Testis (tissue), 3 donors: Measurements from ENCODE around the gene RHEB. TPM values are rescaled to one million over a fixed set of nuclear protein-coding genes. Genes with fewer than 3 reads are reported as not detected.

Experiments used
- DNase-seq: peaks from one replicate; pipeline ENCODE4 v3.0.0-alpha.2; 2019
- H3K27ac ChIP-seq, 2 donors: fragments of 200-600 bp; sonication (generic); one replicate each; pipeline ENCODE4 v1.5.1; 2019
- H3K27me3 ChIP-seq: fragments of 200-600 bp; sonication (generic); one replicate; pipeline ENCODE4 v1.5.1; 2019
- H3K36me3 ChIP-seq: fragments of 200-600 bp; sonication (generic); one replicate; pipeline ENCODE4 v1.5.1; 2017; ENCODE audit warnings: low read depth; ENCODE audit errors: missing control alignments
- H3K4me1 ChIP-seq: fragments of 200-600 bp; sonication (generic); one replicate; pipeline ENCODE4 v1.5.1; 2019
- H3K4me3 ChIP-seq, 2 donors: fragments of 200-600 bp; sonication (generic); one replicate each; pipeline ENCODE4 v1.5.1; 2017 to 2019
- H3K9me3 ChIP-seq: fragments of 200-600 bp; sonication (generic); one replicate; pipeline ENCODE4 v1.5.1; 2017
- CTCF ChIP-seq, 3 experiments: fragments of 450-650 bp in 2 of 3; fragments of 200-600 bp in 1 of 3; sonication (generic) in 1 of 3; IDR thresholded peaks; one replicate each; pipeline ENCODE4 v1.5.1; 2016 to 2019; ENCODE audit warnings: antibody characterized with exemption in 3 of 3, mild to moderate bottlenecking in 2 of 3, moderate library complexity in 1 of 3
- POLR2A ChIP-seq: fragments of 450-650 bp; IDR thresholded peaks from one replicate; pipeline ENCODE4 v1.6.1; 2017; ENCODE audit warnings: antibody characterized with exemption, mild to moderate bottlenecking, moderate library complexity
- WGBS, 2 donors: methylation state at CpG; one replicate each; pipeline ENCODE4 v1.1.5; 2018; 5-methylcytosine and 5-hydroxymethylcytosine counted together
- intact Hi-C: fragments of 100-400 bp; cut with DNase I; formaldehyde crosslinking; loops from one replicate; pipeline ENCODE4 v1.15.1; 2023; ENCODE audit warnings: low total_unique reads
- polyA plus RNA-seq: library from polyadenylated mRNA; stranded (reverse); fragments of 350-450 nt; fragmentation: Illumina TruSeq; extraction: RNeasy Lipid Tissue Mini Kit (QIAGEN cat#74804); gene quantifications from one replicate; pipeline ENCODE4 v1.2.3, GENCODE V29; 2014; ENCODE audit warnings: low read depth, low replicate concordance; ENCODE audit not compliant: insufficient read depth
- total RNA-seq, 2 donors: library from RNA; depleted of rRNA; stranded (reverse); fragments of >200 nt; gene quantifications; one replicate each; pipeline ENCODE4 v1.2.3, GENCODE V29; 2016

Gene RHEB
- total and polyA plus RNA-seq, 3 donors from 2014 or later, result 59.4 to 88.1 (median 74.6) TPM

DNA sequence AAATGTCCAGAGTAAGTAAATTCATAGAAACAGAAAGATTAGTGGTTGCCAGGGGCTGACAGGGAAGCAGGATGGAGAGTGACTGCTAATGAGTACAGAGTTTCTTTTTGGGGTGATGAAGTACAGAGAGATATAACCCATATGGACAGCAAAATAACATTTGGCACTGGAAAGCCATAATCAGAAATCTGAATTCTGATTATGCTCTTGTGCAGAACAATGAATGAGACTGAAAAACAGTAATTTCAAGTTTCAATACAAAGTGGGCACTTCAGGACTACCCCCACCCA is 4.5 kb downstream of the RHEB start:
- Histone ChIP-seq H3K9me3 (no peaks in the 10 kb centered on the region), H3K4me3 (no peak overlapping the region), H3K27ac (no peak overlapping the region), H3K36me3 (no peaks in the 10 kb centered on the region), H3K4me1 (peaks cover 27% of the 10 kb centered on the region), H3K27me3 (no peaks in the 10 kb centered on the region)
- DNase-seq, result no peak
- intact Hi-C loops, result no loop called here
- TF ChIP-seq POLR2A (no peak), CTCF (IDR thresholded peaks at IDR 0.05) (no peak)

GRCh38 chr7:151514461-151515275 is 5.0 kb downstream of the RHEB start:
- Histone ChIP-seq H3K4me1 (peaks cover 27% of the 10 kb centered on the region), H3K4me3 (no peak overlapping the region), H3K27me3 (no peaks in the 10 kb centered on the region), H3K27ac (no peak overlapping the region), H3K36me3 (no peaks in the 10 kb centered on the region), H3K9me3 (no peaks in the 10 kb centered on the region)
- intact Hi-C loops, result no loop called here
- 89 to 91% methylated on average over 6 of the region's 6 CpGs for WGBS, 2 donors
- DNase-seq, result no peak
- TF ChIP-seq CTCF (IDR thresholded peaks at IDR 0.05) (no peak), POLR2A (no peak)

DNA sequence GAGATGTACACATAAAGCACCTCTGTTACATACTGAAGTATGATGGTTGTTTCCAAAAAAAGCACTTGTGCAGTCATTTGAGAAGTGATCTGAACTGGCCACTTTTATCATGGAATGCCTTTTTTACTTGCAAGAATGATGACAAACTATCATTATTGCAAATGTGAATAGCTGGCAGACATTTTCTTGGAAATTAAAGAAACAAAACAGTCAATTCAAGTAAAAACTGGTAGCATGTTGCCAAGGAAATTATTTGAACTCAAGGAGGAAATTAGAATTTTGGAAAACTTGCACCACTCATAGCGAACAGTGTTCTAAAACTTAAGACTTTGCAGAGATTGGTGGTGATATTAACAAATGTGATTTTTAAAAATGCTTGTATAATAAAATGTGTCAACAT is 6.6 kb downstream of the RHEB start:
- no peaks in the 10 kb centered on the region for H3K27me3 ChIP-seq
- WGBS, 2 donors, result 91 to 97% methylated on average over 1 of the region's 1 CpG
- peaks cover 32% of the 10 kb centered on the region for H3K4me1 ChIP-seq
- intact Hi-C loops, result no loop called here
- TF ChIP-seq POLR2A (no peak), CTCF (IDR thresholded peaks at IDR 0.05) (no peak)
- no peak for DNase-seq
- H3K9me3 ChIP-seq, result no peaks in the 10 kb centered on the region
- no peak overlapping the region for H3K4me3 ChIP-seq
- no peak overlapping the region for H3K27ac ChIP-seq
- no peaks in the 10 kb centered on the region for H3K36me3 ChIP-seq

DNA sequence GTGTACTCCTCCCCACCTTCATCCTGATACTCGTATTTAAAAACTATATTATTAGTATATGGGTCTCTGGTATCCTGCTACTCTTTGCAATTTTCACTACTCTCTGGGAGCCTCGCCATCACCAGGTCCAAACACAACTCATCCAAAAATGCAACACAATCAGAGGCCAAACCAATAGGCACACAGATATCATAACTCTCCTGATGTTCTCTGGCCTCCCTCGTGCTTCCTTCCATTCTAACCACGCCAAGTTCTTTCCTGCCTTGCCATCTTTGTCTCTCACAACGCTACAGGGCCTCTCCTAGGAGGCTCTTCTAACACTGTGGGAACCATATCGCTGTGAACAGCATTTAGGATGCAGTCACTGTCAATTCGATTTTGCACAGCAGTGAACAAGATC is 7.3 kb downstream of the RHEB start:
- WGBS, 2 donors, result 40 to 49% methylated on average over 7 of the region's 7 CpGs
- intact Hi-C loops, result no loop called here
- no peak for TF ChIP-seq CTCF (IDR thresholded peaks at IDR 0.05)
- no peak for TF ChIP-seq POLR2A

DNA sequence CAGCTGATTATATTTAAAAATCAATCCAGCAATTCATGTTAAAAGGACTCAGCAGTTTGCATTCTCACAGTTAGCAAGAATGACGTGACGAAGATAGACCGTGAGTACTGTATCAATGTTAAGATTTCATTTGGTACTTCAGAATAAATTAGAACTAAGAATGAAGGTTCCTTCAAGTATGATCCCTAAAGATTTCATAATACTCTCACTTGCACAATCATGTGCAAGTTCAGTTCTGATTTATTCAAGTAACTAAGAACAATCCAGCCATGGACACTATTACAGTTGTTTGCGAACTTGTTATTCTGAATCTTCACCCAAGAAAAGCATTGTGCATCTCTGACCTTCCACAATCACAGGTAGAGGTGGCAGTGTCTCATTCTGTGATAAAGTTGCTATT is 7.7 kb downstream of the RHEB start:
- DNase-seq, result no peak
- Histone ChIP-seq H3K4me3 (no peak overlapping the region), H3K36me3 (no peaks in the 10 kb centered on the region), H3K27ac (peak overlapping the region; percentile 29 to 42), H3K27me3 (no peaks in the 10 kb centered on the region), H3K4me1 (peaks cover 23% of the 10 kb centered on the region), H3K9me3 (no peaks in the 10 kb centered on the region)
- intact Hi-C loops, result no loop called here
- TF ChIP-seq POLR2A, result no peak
- no peak for TF ChIP-seq CTCF (IDR thresholded peaks at IDR 0.05)
- WGBS, 2 donors, result 61 to 83% methylated on average over 4 of the region's 4 CpGs

More for the DNA sequence above, 7.3 kb downstream of the RHEB start:
- no peaks in the 10 kb centered on the region for H3K36me3 ChIP-seq
- peaks cover 24% of the 10 kb centered on the region for H3K4me1 ChIP-seq
- no peaks in the 10 kb centered on the region for H3K9me3 ChIP-seq
- no peak for DNase-seq
- H3K4me3 ChIP-seq, result no peak overlapping the region
- H3K27ac ChIP-seq, result peak overlapping the region in 1 of 2 donors; percentile 42
- no peaks in the 10 kb centered on the region for H3K27me3 ChIP-seq
